Measurements from ENCODE around the gene USH1C. TPM values are rescaled to one million over a fixed set of nuclear protein-coding genes. Genes with fewer than 3 reads are reported as not detected.
A peak's percentile ranks its signal among the peaks of the same experiment; 100 is the strongest.

USH1C gene
- total RNA-seq, 1 experiment from 2014 or later, result 1.0 TPM

- Histone ChIP-seq H2AFZ (ENCODE audit: low read length) (no peak overlapping the region), H3K18ac (ENCODE audit: insufficient read length, low read depth, low read length) (no peak overlapping the region), H3K9me3 (ENCODE audit: control insufficient read depth, low read depth, low read length) (no peaks in the 10 kb centered on the region), H3K27me3 (ENCODE audit: insufficient read depth, low read length) (peaks cover 33% of the 10 kb centered on the region; the same call in 1 of the 2 replicates), H4K20me1 (ENCODE audit: control insufficient read depth, insufficient read depth, insufficient read length) (peaks cover 2% of the 10 kb centered on the region), H3K23ac (ENCODE audit: insufficient read length, low read depth, low read length) (no peak overlapping the region), H3K23me2 (ENCODE audit: insufficient read length, low read depth, low read length, poor library complexity, severe bottlenecking) (peaks cover 11% of the 10 kb centered on the region), H3K79me1 (ENCODE audit: insufficient read depth, low read depth, low read length, poor library complexity, severe bottlenecking) (no peaks in the 10 kb centered on the region), H2BK120ac (ENCODE audit: low read depth, low read length, poor library complexity, severe bottlenecking) (no peak overlapping the region), H3K9ac (ENCODE audit: extremely low read depth, insufficient read length, low read length) (no peak overlapping the region), H3K79me2 (ENCODE audit: insufficient read depth, low read length) (no peaks in the 10 kb centered on the region), H2BK5ac (ENCODE audit: insufficient read length, low read length) (no peak overlapping the region), H2AK5ac (ENCODE audit: insufficient read length, low read length) (no peak overlapping the region), H2BK20ac (ENCODE audit: low read depth, low read length, poor library complexity, severe bottlenecking) (no peak overlapping the region), H3K4me2 (ENCODE audit: insufficient read depth, insufficient read length, low read length) (peak overlapping the region; percentile 86), H3K27ac (ENCODE audit: insufficient read length, low read depth, low read length) (no peak overlapping the region), H2BK15ac (ENCODE audit: low read depth, low read length) (no peak overlapping the region), H3K4ac (ENCODE audit: low read depth, low read length) (no peak overlapping the region), H2BK12ac (ENCODE audit: insufficient read length, low read depth, low read length) (no peak overlapping the region), H3K4me1 (ENCODE audit: insufficient read depth, low read length) (no peaks in the 10 kb centered on the region; the same call in 1 of the 2 replicates), H4K5ac (ENCODE audit: insufficient read length, low read depth, low read length) (no peak overlapping the region), H3T11ph (ENCODE audit: low read length) (no peak overlapping the region), H3K14ac (ENCODE audit: insufficient read depth, low read length) (no peak overlapping the region), H4K91ac (ENCODE audit: insufficient read length, low read depth, low read length) (no peak overlapping the region), H3K56ac (ENCODE audit: insufficient read length, low read depth, low read length) (no peak overlapping the region), H4K8ac (replicated peaks; ENCODE audit: insufficient read length, low read depth, low read length) (no peak overlapping the region)
- Mint-ChIP-seq H3K9me3 (no peaks in the 10 kb centered on the region), H3K36me3 (ENCODE audit: insufficient read depth in 1 of 3, low read depth in 3 of 3) (no peaks in the 10 kb centered on the region; a peak in 1 of 7 replicates), H3K4me3 (peak overlapping the region; percentile 61 to 82), H3K27me3 (ENCODE audit: low read depth) (peaks cover 77% of the 10 kb centered on the region), H3K4me1 (peaks cover 33 to 47% of the 10 kb centered on the region in 2 experiments), H3K27ac (no peak overlapping the region)
- WGBS (ENCODE audit: extremely low coverage, insufficient read length, low lambda C conversion rate), result no CpG with 5 or more reads among the region's 6 CpGs
- no peak for DNase-seq
- no peak for TF ChIP-seq CTCF (conservative IDR thresholded peaks at IDR 0.05)
These were observed 66.9 kb downstream of the USH1C start for GRCh38 chr11:17477361-17477760.
